Epithelial cell of proximal tubule (primary cell): ENCODE results near the gene PRSS56. TPM values are rescaled to one million over a fixed set of nuclear protein-coding genes. Genes with fewer than 3 reads are reported as not detected.
A peak's percentile ranks its signal among the peaks of the same experiment; 100 is the strongest.

ENCODE experiments used
- DNase-seq: peaks from one replicate; pipeline ENCODE4 v3.0.0-alpha.2; 2011; ENCODE audit warnings: low read depth
- H3K4me3 ChIP-seq: 2 replicates; pipeline ENCODE4 v1.5.1; 2011; ENCODE audit warnings: low read depth, mild to moderate bottlenecking, low read length
- CTCF ChIP-seq: conservative IDR thresholded peaks from 2 replicates; pipeline ENCODE4 v1.5.1; 2012; ENCODE audit warnings: low read depth, mild to moderate bottlenecking, low read length
- total RNA-seq: library from RNA; depleted of rRNA; stranded (reverse); fragments of >200 nt; gene quantifications from 2 replicates; pipeline ENCODE4 v1.2.3, GENCODE V29; 2015

The PRSS56 gene
- total RNA-seq, 1 donor from 2014 or later: not detected

GRCh38 chr2:232498452-232498851 is 21.7 kb upstream of the PRSS56 start:
- no peak for DNase-seq
- no peak for TF ChIP-seq CTCF

GRCh38 chr2:232501331-232501771 is 18.8 kb upstream of the PRSS56 start:
- DNase-seq: no peak
- no peak for TF ChIP-seq CTCF
- H3K4me3 ChIP-seq: no peak overlapping the region

More at GRCh38 chr2:232498452-232498851, 21.7 kb upstream of the PRSS56 start:
- no peak overlapping the region for H3K4me3 ChIP-seq

GRCh38 chr2:232501794-232502390 is 18.3 kb upstream of the PRSS56 start:
- H3K4me3 ChIP-seq: no peak overlapping the region
- TF ChIP-seq CTCF: no peak
- DNase-seq: no peak

- no peak for DNase-seq
- TF ChIP-seq CTCF: no peak
- no peak overlapping the region for H3K4me3 ChIP-seq
Measured at GRCh38 chr2:232502511-232502910, 17.7 kb upstream of the PRSS56 start.

GRCh38 chr2:232502911-232503808 is 17.0 kb upstream of the PRSS56 start:
- peak overlapping the region; percentile 31 for H3K4me3 ChIP-seq
- no peak for DNase-seq
- no peak for TF ChIP-seq CTCF

GRCh38 chr2:232503809-232504323 is 16.3 kb upstream of the PRSS56 start:
- no peak for TF ChIP-seq CTCF
- no peak for DNase-seq
- no peak overlapping the region for H3K4me3 ChIP-seq

- no peak for DNase-seq
- H3K4me3 ChIP-seq: no peak overlapping the region
- no peak for TF ChIP-seq CTCF
Measured at GRCh38 chr2:232504438-232504837, 15.8 kb upstream of the PRSS56 start.
